ENCODE results near the gene STX16. TPM values are rescaled to one million over a fixed set of nuclear protein-coding genes. Genes with fewer than 3 reads are reported as not detected.

STX16 gene
- total RNA-seq, 4 donors from 2014 or later = 70.2 to 148 (median 85.9) TPM

DNA sequence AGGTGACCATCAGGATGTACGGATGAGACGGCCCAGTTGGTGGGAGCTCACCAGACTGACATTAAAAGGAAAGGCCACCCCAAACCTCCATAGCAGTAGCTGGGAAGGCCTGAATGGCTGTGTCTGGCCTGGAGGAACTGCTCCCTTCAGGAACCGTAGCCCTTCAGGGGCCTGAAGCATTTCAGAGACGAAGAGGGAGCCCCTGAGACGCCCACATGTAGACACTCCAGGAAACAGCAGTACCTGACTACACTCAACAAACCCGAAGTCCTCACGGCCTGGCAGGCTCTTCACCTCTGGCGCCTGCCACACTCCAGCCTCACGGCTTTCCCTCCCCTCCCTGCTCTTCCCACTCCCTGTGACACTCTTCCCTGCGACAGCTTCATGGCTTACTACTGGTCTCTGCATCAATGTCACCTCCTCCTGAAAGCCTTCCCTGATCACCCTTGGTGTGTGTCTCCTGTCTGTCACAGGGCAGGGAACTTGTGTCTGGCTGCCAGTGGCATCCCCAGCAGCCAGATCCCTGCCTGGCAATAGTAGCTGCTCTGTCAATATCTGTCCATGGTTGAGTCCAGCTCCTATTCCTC is 14.6 kb upstream of the STX16 start:
- Histone ChIP-seq H3K9me3 (no peaks in the 10 kb centered on the region), H3K36me3 (no peaks in the 10 kb centered on the region), H3K27me3 (no peaks in the 10 kb centered on the region), H3K27ac (no peak overlapping the region), H3K4me3 (no peak overlapping the region), H3K4me1 (peaks cover 0 to 17% (median 0%) of the 10 kb centered on the region in 4 donors)
- WGBS, 2 donors = 93 to 94% methylated on average over 8 to 10 of the region's 10 CpGs
- no peak for TF ChIP-seq CTCF (IDR thresholded peaks at IDR 0.05)
- no peak for TF ChIP-seq EP300 (IDR thresholded peaks at IDR 0.05)
- TF ChIP-seq POLR2A (IDR thresholded peaks at IDR 0.05) = no peak
- no peak for DNase-seq (ENCODE audit: low spot score in 2 of 2)

GRCh38 chr20:58636983-58637421 is 14.1 kb upstream of the STX16 start:
- Histone ChIP-seq H3K4me3 (no peak overlapping the region), H3K27me3 (no peaks in the 10 kb centered on the region), H3K27ac (no peak overlapping the region), H3K36me3 (no peaks in the 10 kb centered on the region), H3K4me1 (peaks cover 0 to 17% (median 0%) of the 10 kb centered on the region in 4 donors), H3K9me3 (no peaks in the 10 kb centered on the region)
- no peak for DNase-seq (ENCODE audit: low spot score in 2 of 2)
- TF ChIP-seq POLR2A (IDR thresholded peaks at IDR 0.05) (no peak), CTCF (IDR thresholded peaks at IDR 0.05) (peak in 2 of 5 experiments; percentile 9 to 33), EP300 (IDR thresholded peaks at IDR 0.05) (no peak)
- 26 to 38% methylated on average over 8 of the region's 8 CpGs for WGBS, 2 donors

DNA sequence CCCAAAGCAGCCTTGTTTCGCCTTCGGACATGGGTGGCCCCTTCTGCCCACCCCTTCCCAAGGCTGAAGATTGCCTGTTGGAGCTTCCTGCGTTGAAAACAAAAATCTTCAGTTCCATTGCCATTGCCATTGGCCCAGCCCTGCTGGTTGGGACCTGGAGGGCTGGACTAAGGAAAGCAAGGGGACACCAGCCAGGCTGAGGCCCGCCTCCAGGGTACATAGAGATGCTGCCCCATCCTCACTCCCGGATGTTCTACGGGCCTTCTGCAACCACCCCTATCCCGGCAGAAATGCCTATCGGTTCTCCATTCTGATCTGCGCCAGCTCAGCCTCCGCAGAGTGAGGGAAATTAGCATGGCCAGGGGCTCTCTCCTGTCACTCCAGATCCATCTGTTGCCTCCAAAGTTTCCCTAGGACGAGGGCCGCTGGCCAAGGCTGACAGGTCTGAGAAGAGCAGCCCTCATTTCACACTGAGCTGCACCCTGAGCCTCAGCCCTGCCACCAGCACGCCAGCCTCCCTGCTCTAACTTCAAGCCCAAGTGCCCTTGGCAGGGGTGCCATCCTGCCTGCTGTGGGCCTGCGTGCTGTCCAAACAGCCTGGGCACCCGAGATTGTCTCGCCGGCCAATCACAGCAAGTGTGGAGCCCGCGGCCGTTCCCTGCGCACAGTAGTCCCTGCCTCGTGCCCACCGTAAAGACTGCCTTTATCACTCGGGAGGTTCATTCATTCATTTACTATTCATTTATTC is 13.4 kb upstream of the STX16 start:
- Histone ChIP-seq H3K27me3 (no peaks in the 10 kb centered on the region), H3K27ac (no peak overlapping the region), H3K4me3 (no peak overlapping the region), H3K4me1 (peaks cover 0 to 17% (median 0%) of the 10 kb centered on the region in 4 donors), H3K9me3 (no peaks in the 10 kb centered on the region), H3K36me3 (no peaks in the 10 kb centered on the region)
- TF ChIP-seq EP300 (IDR thresholded peaks at IDR 0.05) (no peak), CTCF (IDR thresholded peaks at IDR 0.05) (no peak), POLR2A (IDR thresholded peaks at IDR 0.05) (no peak)
- WGBS, 2 donors = 80 to 82% methylated on average over 22 to 23 of the region's 24 CpGs
- DNase-seq (ENCODE audit: low spot score in 2 of 2) = no peak

GRCh38 chr20:58638467-58639181 is 12.5 kb upstream of the STX16 start:
- Histone ChIP-seq H3K4me3 (no peak overlapping the region), H3K36me3 (no peaks in the 10 kb centered on the region), H3K9me3 (no peaks in the 10 kb centered on the region), H3K27me3 (no peaks in the 10 kb centered on the region), H3K4me1 (peaks cover 0 to 17% (median 0%) of the 10 kb centered on the region in 4 donors), H3K27ac (no peak overlapping the region)
- 86 to 93% methylated on average over 7 of the region's 7 CpGs for WGBS, 2 donors
- TF ChIP-seq EP300 (IDR thresholded peaks at IDR 0.05) (no peak), POLR2A (IDR thresholded peaks at IDR 0.05) (no peak), CTCF (IDR thresholded peaks at IDR 0.05) (no peak)
- DNase-seq (ENCODE audit: low spot score in 2 of 2) = no peak

Measured in tibial nerve (tissue), 4 donors.